Astrocyte (in vitro differentiated cells and primary cell): ENCODE results near the gene LLCFC1. TPM values are rescaled to one million over a fixed set of nuclear protein-coding genes. Genes with fewer than 3 reads are reported as not detected.

ENCODE experiments used
- DNase-seq: peaks from one replicate; pipeline ENCODE4 v3.0.0-alpha.2; 2010; ENCODE audit warnings: low read depth
- FAIRE-seq: peaks from 2 replicates; lab custom pipeline; 2011; peaks lifted over from hg19 to GRCh38; lab: Jason Lieb, UNC
- H2AFZ ChIP-seq: 2 replicates; pipeline ENCODE4 v1.6.0; 2012; ENCODE audit warnings: low read depth, low read length, inconsistent platforms
- H3K27ac ChIP-seq: 2 replicates; pipeline ENCODE4 v1.5.1; 2011; ENCODE audit warnings: low read depth, low read length, inconsistent platforms
- H3K27me3 ChIP-seq: 2 replicates; pipeline ENCODE4 v1.6.0; 2011; ENCODE audit warnings: low read length, inconsistent platforms; ENCODE audit not compliant: insufficient read depth
- H3K36me3 ChIP-seq: 2 replicates; pipeline ENCODE4 v1.5.1; 2011; ENCODE audit warnings: low read length, inconsistent platforms; ENCODE audit not compliant: insufficient read depth
- H3K4me1 ChIP-seq: 2 replicates; pipeline ENCODE4 v1.5.1; 2011; ENCODE audit warnings: low read length, inconsistent platforms; ENCODE audit not compliant: insufficient read depth
- H3K4me2 ChIP-seq: 2 replicates; pipeline ENCODE4 v1.6.0; 2012; ENCODE audit warnings: low read length, inconsistent platforms
- H3K4me3 ChIP-seq: 2 replicates; pipeline ENCODE4 v1.5.1; 2011; ENCODE audit warnings: low read depth, mild to moderate bottlenecking, low read length, inconsistent platforms; ENCODE audit not compliant: insufficient read depth
- H3K79me2 ChIP-seq: 2 replicates; pipeline ENCODE4 v1.6.0; 2012; ENCODE audit warnings: mild to moderate bottlenecking, low read length, inconsistent platforms; ENCODE audit not compliant: insufficient read depth
- H3K9ac ChIP-seq: 2 replicates; pipeline ENCODE4 v1.6.0; 2012; ENCODE audit warnings: mild to moderate bottlenecking, low read length, inconsistent platforms
- H3K9me3 ChIP-seq: 2 replicates; pipeline ENCODE4 v1.5.1; 2012; ENCODE audit warnings: low read depth, mild to moderate bottlenecking, low read length, inconsistent platforms; ENCODE audit not compliant: insufficient read depth
- H4K20me1 ChIP-seq: 2 replicates; pipeline ENCODE4 v1.6.0; 2012; ENCODE audit warnings: low read length, inconsistent platforms; ENCODE audit not compliant: insufficient read depth
- H3K27ac Mint-ChIP-seq: one replicate; pipeline ENCODE4 v1.8.0; 2021; ENCODE audit warnings: mild to moderate bottlenecking, mixed read lengths; ENCODE audit not compliant: unreplicated experiment
- H3K27me3 Mint-ChIP-seq: one replicate; pipeline ENCODE4 v1.8.0; 2021; ENCODE audit warnings: low read depth, mixed read lengths; ENCODE audit not compliant: unreplicated experiment
- H3K36me3 Mint-ChIP-seq: one replicate; pipeline ENCODE4 v1.8.0; 2021; ENCODE audit warnings: low read depth, mixed read lengths; ENCODE audit not compliant: unreplicated experiment
- H3K4me1 Mint-ChIP-seq: one replicate; pipeline ENCODE4 v1.8.0; 2021; ENCODE audit warnings: low read depth, mixed read lengths; ENCODE audit not compliant: unreplicated experiment
- H3K4me3 Mint-ChIP-seq: one replicate; pipeline ENCODE4 v1.8.0; 2021; ENCODE audit warnings: mild to moderate bottlenecking, moderate library complexity, mixed read lengths; ENCODE audit not compliant: unreplicated experiment
- H3K9me3 Mint-ChIP-seq: one replicate; pipeline ENCODE4 v1.8.0; 2021; ENCODE audit warnings: mild to moderate bottlenecking, mixed read lengths; ENCODE audit not compliant: unreplicated experiment
- EZH2 ChIP-seq: IDR thresholded peaks from 2 replicates; pipeline ENCODE4 v1.6.1; 2012; ENCODE audit warnings: mild to moderate bottlenecking, low read length, inconsistent platforms; ENCODE audit not compliant: insufficient read depth
- total RNA-seq: library from RNA; stranded (reverse); gene quantifications from 2 replicates; pipeline ENCODE4 v1.2.1, GENCODE V29; 2021
- TF ChIP-seq, protein P1 (sequence below): IDR thresholded peaks from 2 replicates; pipeline ENCODE4 v1.5.1; 2011; ENCODE audit warnings: low read depth, mild to moderate bottlenecking, inconsistent platforms, low read length, moderate library complexity; ENCODE audit not compliant: insufficient read depth

LLCFC1 gene
- total RNA-seq, 1 donor from 2014 or later, result not detected

DNA sequence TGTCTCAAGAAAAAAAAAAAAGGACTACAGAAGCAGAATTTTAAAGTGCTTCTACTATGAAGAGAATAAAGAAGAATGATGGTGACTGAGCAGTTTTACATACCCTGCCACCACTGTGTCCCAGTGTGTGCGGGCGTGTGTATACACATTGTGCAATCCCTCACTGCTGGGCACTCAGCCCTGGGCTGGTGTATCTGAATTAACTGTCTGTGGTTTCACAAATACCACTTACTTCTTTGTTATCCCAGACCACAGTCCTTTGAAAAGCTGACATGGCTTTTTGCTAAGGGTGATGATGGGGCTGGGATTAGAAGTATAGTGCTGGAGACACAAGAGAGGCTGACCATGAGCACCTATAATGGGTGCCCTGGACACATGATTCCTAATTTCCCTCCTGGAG is 32.6 kb upstream of the LLCFC1 start:
- H3K36me3 Mint-ChIP-seq, result no peaks in the 10 kb centered on the region
- no peak for FAIRE-seq

DNA sequence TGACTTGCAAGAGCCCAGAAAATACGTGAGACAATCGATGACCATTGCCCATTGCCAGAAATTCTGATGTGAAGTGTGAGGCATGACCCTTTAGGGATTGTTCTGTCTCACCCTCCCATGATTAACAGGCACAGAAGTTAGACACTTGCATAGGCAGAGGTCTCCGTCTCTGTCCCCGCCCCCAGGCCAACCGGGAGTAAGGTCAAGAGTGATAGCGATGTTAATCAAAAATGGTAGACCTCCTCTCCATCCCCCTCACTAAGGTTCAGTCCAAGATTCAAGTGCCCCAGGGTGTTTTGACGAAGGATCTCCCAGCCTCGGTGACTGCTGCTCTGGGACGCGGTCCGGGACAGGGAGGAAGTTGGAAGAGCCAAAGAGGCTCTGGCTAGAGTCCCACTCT is 31.0 kb upstream of the LLCFC1 start:
- Histone ChIP-seq H3K4me1 (no peaks in the 10 kb centered on the region), H3K9ac (no peak overlapping the region), H2AFZ (no peak overlapping the region), H3K79me2 (no peaks in the 10 kb centered on the region), H3K4me2 (no peak overlapping the region), H3K36me3 (no peaks in the 10 kb centered on the region), H3K27me3 (no peaks in the 10 kb centered on the region), H4K20me1 (no peaks in the 10 kb centered on the region), H3K9me3 (peaks cover 4% of the 10 kb centered on the region), H3K4me3 (no peak overlapping the region), H3K27ac (no peak overlapping the region)
- Mint-ChIP-seq H3K9me3 (no peaks in the 10 kb centered on the region), H3K27ac (no peak overlapping the region), H3K36me3 (no peaks in the 10 kb centered on the region), H3K27me3 (peaks cover 10% of the 10 kb centered on the region), H3K4me1 (no peaks in the 10 kb centered on the region), H3K4me3 (no peak overlapping the region)
- TF ChIP-seq, protein P1, sequence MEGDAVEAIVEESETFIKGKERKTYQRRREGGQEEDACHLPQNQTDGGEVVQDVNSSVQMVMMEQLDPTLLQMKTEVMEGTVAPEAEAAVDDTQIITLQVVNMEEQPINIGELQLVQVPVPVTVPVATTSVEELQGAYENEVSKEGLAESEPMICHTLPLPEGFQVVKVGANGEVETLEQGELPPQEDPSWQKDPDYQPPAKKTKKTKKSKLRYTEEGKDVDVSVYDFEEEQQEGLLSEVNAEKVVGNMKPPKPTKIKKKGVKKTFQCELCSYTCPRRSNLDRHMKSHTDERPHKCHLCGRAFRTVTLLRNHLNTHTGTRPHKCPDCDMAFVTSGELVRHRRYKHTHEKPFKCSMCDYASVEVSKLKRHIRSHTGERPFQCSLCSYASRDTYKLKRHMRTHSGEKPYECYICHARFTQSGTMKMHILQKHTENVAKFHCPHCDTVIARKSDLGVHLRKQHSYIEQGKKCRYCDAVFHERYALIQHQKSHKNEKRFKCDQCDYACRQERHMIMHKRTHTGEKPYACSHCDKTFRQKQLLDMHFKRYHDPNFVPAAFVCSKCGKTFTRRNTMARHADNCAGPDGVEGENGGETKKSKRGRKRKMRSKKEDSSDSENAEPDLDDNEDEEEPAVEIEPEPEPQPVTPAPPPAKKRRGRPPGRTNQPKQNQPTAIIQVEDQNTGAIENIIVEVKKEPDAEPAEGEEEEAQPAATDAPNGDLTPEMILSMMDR, result no peak
- TF ChIP-seq EZH2, result no peak
- DNase-seq (no peak), FAIRE-seq (no peak)

More for the DNA sequence above, 32.6 kb upstream of the LLCFC1 start:
- Mint-ChIP-seq H3K27ac (no peak overlapping the region), H3K27me3 (peaks cover 13% of the 10 kb centered on the region), H3K4me3 (no peak overlapping the region), H3K4me1 (no peaks in the 10 kb centered on the region), H3K9me3 (peaks cover 6% of the 10 kb centered on the region)
- Histone ChIP-seq H3K79me2 (no peaks in the 10 kb centered on the region), H3K4me1 (no peaks in the 10 kb centered on the region), H3K4me2 (no peak overlapping the region), H3K27me3 (no peaks in the 10 kb centered on the region), H3K9me3 (peaks cover 4% of the 10 kb centered on the region), H2AFZ (no peak overlapping the region), H3K9ac (no peak overlapping the region), H3K27ac (no peak overlapping the region), H3K4me3 (no peak overlapping the region), H4K20me1 (no peaks in the 10 kb centered on the region), H3K36me3 (no peaks in the 10 kb centered on the region)
- TF ChIP-seq, protein P1, result no peak
- TF ChIP-seq EZH2, result no peak
- no peak for DNase-seq

DNA sequence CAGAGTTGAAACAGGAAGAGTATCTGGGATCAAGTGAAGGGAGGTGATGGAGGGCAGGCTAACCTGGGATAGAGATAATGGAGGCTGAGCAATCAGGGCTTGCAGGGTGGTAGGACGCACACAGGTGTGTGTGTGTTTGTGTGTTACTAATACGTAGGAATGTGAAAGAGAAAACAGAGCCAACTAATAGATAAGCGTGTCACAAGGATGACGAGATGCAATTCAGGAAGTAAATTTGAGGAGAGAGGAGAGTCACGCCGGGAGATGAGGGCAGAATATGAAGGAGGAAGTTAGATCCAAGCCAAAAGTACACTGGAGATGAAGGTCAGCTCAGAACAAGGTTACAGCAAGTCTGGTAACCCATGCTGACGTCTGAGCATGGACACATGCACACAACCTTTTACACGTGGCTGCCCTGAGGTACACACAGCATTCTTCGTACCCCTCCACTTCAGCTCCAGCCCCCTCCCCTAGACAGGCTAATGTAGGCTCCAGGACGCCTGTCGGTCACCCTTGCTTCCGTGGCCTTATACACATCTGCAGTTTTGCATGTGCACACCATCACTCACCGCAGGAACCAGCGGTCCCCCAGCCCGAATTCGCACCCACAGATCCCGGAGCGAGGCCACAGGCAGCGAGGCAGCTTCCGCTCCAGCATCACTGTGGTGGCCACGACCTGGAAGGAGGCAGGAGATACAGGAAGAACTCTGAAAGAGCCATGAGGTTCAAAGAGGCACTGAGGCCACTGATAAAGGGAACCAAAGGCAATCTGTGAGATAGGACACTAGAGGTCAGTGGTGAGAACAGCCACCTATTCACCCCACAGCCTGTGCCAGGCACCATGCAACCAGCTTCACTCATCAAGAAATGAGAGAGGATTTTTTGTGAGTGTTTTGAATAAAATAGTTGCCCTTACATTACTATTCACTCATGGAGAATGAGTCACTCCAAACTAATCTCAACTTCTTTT is 30.1 kb upstream of the LLCFC1 start:
- Mint-ChIP-seq H3K4me3 (no peak overlapping the region), H3K27ac (no peak overlapping the region), H3K36me3 (no peaks in the 10 kb centered on the region), H3K4me1 (peaks cover 1% of the 10 kb centered on the region), H3K27me3 (peaks cover 10% of the 10 kb centered on the region), H3K9me3 (no peaks in the 10 kb centered on the region)
- Histone ChIP-seq H3K79me2 (no peaks in the 10 kb centered on the region), H3K9ac (no peak overlapping the region), H3K9me3 (peaks cover 4% of the 10 kb centered on the region), H2AFZ (no peak overlapping the region), H3K27ac (no peak overlapping the region), H3K4me3 (no peak overlapping the region), H3K36me3 (no peaks in the 10 kb centered on the region), H3K4me1 (no peaks in the 10 kb centered on the region), H4K20me1 (no peaks in the 10 kb centered on the region), H3K4me2 (no peak overlapping the region), H3K27me3 (no peaks in the 10 kb centered on the region)
- TF ChIP-seq, protein P1, result no peak
- TF ChIP-seq EZH2, result no peak
- DNase-seq (no peak), FAIRE-seq (no peak)
